ENCODE measurements around the gene CPA3. TPM values are rescaled to one million over a fixed set of nuclear protein-coding genes. Genes with fewer than 3 reads are reported as not detected.

The CPA3 gene
- total RNA-seq, 4 donors from 2014 or later = 0.70 to 13.6 (median 5.8) TPM

DNA sequence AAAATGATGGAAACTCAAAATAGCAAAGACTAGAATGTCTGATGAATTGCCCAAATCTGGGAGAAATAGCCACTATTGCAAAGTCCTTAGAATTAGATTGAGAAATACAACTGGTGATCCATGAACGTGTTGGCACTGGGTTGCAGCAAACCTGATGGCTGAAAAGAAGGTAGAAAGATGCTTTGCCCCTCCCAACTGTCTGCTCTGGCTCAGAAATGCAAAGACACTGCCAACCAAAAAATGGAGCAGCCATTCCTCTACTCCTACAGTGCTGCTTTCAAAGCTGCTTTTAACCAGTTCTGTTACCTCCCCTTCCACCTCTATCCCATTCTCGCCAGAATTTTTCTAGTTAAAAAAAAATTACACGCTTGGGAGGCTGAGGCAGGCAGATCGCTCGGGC lies 60.7 kb downstream of the CPA3 start:
- no peak overlapping the region for H3K27ac ChIP-seq
- no peaks in the 10 kb centered on the region for H3K9me3 ChIP-seq
- no peak for DNase-seq
- H3K4me1 ChIP-seq = no peaks in the 10 kb centered on the region
- H3K27me3 ChIP-seq = no peaks in the 10 kb centered on the region
- no peaks in the 10 kb centered on the region for H3K36me3 ChIP-seq
- TF ChIP-seq, protein P1, sequence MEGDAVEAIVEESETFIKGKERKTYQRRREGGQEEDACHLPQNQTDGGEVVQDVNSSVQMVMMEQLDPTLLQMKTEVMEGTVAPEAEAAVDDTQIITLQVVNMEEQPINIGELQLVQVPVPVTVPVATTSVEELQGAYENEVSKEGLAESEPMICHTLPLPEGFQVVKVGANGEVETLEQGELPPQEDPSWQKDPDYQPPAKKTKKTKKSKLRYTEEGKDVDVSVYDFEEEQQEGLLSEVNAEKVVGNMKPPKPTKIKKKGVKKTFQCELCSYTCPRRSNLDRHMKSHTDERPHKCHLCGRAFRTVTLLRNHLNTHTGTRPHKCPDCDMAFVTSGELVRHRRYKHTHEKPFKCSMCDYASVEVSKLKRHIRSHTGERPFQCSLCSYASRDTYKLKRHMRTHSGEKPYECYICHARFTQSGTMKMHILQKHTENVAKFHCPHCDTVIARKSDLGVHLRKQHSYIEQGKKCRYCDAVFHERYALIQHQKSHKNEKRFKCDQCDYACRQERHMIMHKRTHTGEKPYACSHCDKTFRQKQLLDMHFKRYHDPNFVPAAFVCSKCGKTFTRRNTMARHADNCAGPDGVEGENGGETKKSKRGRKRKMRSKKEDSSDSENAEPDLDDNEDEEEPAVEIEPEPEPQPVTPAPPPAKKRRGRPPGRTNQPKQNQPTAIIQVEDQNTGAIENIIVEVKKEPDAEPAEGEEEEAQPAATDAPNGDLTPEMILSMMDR (IDR thresholded peaks at IDR 0.05) = no peak
- no peak for TF ChIP-seq POLR2A (IDR thresholded peaks at IDR 0.05)
- H3K4me3 ChIP-seq = no peak overlapping the region

DNA sequence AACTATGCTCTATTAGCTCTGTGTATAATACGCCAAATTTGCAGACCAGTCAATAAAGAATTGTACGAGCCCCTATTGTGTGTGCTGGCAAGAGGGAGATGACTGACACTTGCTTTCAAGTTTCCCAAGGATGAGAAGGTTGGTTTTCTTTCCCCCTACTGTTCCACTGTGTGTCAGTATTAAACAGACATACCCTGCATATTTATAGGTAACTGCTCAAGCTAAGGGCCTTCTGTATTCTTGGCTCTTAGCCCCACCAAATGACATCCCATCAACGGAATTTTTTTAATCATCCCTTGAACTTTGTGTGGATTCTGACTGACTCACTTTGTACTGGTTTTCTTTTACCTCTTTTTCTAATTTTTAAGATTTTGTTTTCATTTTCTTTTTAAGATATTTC lies 65.7 kb downstream of the CPA3 start:
- Histone ChIP-seq H3K4me3 (no peak overlapping the region), H3K27me3 (no peaks in the 10 kb centered on the region), H3K9me3 (no peaks in the 10 kb centered on the region), H3K36me3 (no peaks in the 10 kb centered on the region), H3K27ac (no peak overlapping the region), H3K4me1 (no peaks in the 10 kb centered on the region)
- no peak for DNase-seq
- TF ChIP-seq, protein P1 (IDR thresholded peaks at IDR 0.05) = no peak
- no peak for TF ChIP-seq POLR2A (IDR thresholded peaks at IDR 0.05)

DNA sequence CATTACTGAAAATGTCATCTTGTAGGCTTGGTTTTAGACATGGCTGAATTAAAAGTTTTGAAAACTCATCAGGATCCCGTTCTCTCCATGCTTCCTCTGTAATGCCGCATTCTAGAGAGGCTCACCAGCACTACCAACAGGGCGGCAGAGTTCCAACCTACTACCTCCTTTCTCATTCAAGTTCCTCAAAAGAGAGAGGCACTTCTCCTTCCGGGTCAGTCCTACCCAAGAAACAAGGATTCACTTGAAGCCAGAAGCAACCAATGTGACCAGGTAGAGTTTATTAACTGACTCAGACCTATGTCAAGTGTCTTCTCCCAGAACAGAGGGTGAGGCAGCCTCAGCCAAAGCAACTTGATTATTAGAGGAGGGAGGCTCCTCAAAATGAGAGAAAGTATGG lies 66.5 kb downstream of the CPA3 start:
- H3K4me3 ChIP-seq = no peak overlapping the region
- no peak for DNase-seq
- H3K9me3 ChIP-seq = no peaks in the 10 kb centered on the region
- H3K36me3 ChIP-seq = no peaks in the 10 kb centered on the region
- no peaks in the 10 kb centered on the region for H3K4me1 ChIP-seq
- no peak overlapping the region for H3K27ac ChIP-seq
- TF ChIP-seq POLR2A (IDR thresholded peaks at IDR 0.05) = no peak
- TF ChIP-seq, protein P1 (IDR thresholded peaks at IDR 0.05) = no peak
- H3K27me3 ChIP-seq = no peaks in the 10 kb centered on the region

DNA sequence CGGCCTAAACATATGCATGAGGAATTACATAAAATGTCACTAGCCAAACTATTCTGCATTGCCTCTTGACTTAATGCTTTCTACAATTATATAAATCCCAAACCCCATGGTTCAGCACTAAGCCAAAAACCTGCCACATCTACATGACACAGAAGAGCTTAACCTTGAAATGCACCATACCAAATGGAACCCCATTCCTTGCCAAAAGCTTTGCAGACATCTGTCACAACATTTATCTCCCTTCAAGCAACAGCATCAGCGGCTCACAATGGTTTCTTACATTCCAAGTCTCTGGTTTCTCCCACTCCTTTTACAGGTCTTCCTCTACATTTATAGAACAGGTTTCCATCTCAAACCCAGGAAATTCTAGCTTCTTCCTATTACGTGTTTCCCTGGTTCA lies 67.9 kb downstream of the CPA3 start:
- Histone ChIP-seq H3K4me1 (no peaks in the 10 kb centered on the region), H3K27ac (no peak overlapping the region), H3K36me3 (no peaks in the 10 kb centered on the region), H3K4me3 (no peak overlapping the region), H3K9me3 (no peaks in the 10 kb centered on the region), H3K27me3 (no peaks in the 10 kb centered on the region)
- TF ChIP-seq POLR2A (IDR thresholded peaks at IDR 0.05) = no peak
- TF ChIP-seq, protein P1 (IDR thresholded peaks at IDR 0.05) = no peak
- no peak for DNase-seq

DNA sequence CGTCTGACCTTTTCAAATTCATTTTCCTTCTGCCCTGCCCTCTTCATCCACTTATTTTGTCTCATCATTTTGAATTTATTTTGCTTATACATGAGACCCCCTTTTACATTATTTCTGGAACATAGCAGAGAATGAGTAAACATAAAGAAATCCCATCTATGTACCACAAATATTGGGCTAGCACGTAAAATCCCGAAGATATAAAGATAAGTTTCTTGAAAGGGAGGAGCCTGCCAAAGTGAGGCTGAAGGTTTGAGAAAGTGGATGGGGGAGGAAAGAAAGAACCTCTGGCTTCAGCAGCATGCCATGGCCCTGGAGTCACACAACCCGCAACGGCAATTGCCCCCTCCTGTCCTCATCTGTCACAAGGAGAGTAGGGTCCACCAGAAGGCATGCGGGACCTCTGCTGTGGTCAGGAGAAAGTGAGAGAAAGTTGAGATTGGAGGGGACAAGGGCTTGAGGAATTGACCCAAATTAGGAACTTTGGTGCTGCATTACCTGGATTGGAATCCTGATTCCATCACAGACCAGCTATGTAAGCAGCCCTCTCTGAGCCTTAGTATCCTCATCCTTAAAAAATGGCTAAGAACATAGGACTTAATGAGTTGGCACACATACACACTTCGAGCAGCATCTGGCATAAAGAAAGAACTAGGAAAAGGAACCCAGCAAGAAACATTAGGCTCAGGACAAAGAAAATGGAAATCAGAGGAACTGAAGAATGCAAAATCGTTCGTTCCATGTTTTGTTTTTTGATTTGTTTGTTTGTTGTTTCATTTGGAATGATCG lies 72.6 kb downstream of the CPA3 start:
- DNase-seq = no peak
- H3K27ac ChIP-seq = no peak overlapping the region
- H3K4me3 ChIP-seq = no peak overlapping the region
- no peaks in the 10 kb centered on the region for H3K36me3 ChIP-seq
- no peak for TF ChIP-seq POLR2A (IDR thresholded peaks at IDR 0.05)
- TF ChIP-seq, protein P1 (IDR thresholded peaks at IDR 0.05) = no peak
- H3K27me3 ChIP-seq = no peaks in the 10 kb centered on the region
- H3K4me1 ChIP-seq = no peaks in the 10 kb centered on the region
- H3K9me3 ChIP-seq = no peaks in the 10 kb centered on the region
